HepG2 (cell line): ENCODE results near the gene OSBPL3. TPM values are rescaled to one million over a fixed set of nuclear protein-coding genes. Genes with fewer than 3 reads are reported as not detected.

ENCODE experiments used
- ATAC-seq: fragments of 200-7000 bp; cut with Tn5 transposase; 3 replicates; pipeline ENCODE4 v1.9.1; 2020; ENCODE audit warnings: mild to moderate bottlenecking, moderate library complexity
- BruUV-seq: library from RNA; stranded (reverse); fragments of 400-500 nt; replicated peaks from 2 replicates; lab custom pipeline; 2021; lab: Mats Ljungman, UMichigan
- CTCF ChIA-PET: fragments of 300-600 bp; formaldehyde crosslinking; extraction: SDS; loops from one replicate; lab custom pipeline; 2021; ENCODE audit warnings: low total read pairs, inconsistent platforms, low intra/inter-chr PET ratio; lab: Yijun Ruan, JAX
- POLR2A ChIA-PET: fragments of 350-600 bp; sonication (Branson Sonifier 250); formaldehyde crosslinking; loops from one replicate; lab custom pipeline; 2020; ENCODE audit warnings: antibody characterized with exemption, inconsistent platforms; lab: Yijun Ruan, JAX
- DNase-seq: peaks from one replicate; pipeline ENCODE4 v3.0.0-alpha.2; 2015; ENCODE audit warnings: low spot score
- FAIRE-seq: peaks from 3 replicates; lab custom pipeline; 2011; peaks lifted over from hg19 to GRCh38; lab: Jason Lieb, UNC
- H2AFZ ChIP-seq: one replicate; pipeline ENCODE4 v1.6.1; 2011; ENCODE audit warnings: low read length, inconsistent platforms
- H3K27ac ChIP-seq: fragments of 300-600 bp; 3 replicates; pipeline ENCODE4 v1.8.0; 2011; ENCODE audit warnings: mixed run types, mild to moderate bottlenecking, mixed read lengths, low read length, inconsistent platforms; ENCODE audit not compliant: insufficient read depth; ENCODE audit errors: extremely low read length
- H3K27me3 ChIP-seq, 2 experiments: fragments of 200-600 bp in 1 of 2; 2 replicates in 1 of 2; 3 replicates in 1 of 2; pipeline versions ENCODE4 v1.6.0 to v1.8.0; 2011; ENCODE audit warnings: low read length in 2 of 2, mild to moderate bottlenecking in 2 of 2, moderate library complexity in 2 of 2, inconsistent platforms in 1 of 2; ENCODE audit not compliant: insufficient read depth in 2 of 2, control insufficient read depth in 1 of 2
- H3K36me3 ChIP-seq, 2 experiments: fragments of 200-600 bp in 1 of 2; replicated peaks in 1 of 2; 2 replicates in 1 of 2; 3 replicates in 1 of 2; pipeline versions ENCODE4 v1.5.1 to v1.8.0; 2011; ENCODE audit warnings: low read length in 2 of 2, inconsistent platforms in 1 of 2; ENCODE audit not compliant: insufficient read depth in 2 of 2, control insufficient read depth in 1 of 2
- H3K4me1 ChIP-seq: 2 replicates; pipeline ENCODE4 v1.5.1; 2012; ENCODE audit warnings: low read length, inconsistent platforms; ENCODE audit not compliant: insufficient read depth
- H3K4me2 ChIP-seq: 2 replicates; pipeline ENCODE4 v1.6.0; 2011; ENCODE audit warnings: low read depth, low read length, inconsistent platforms
- H3K4me3 ChIP-seq, 3 experiments: fragments of 200-600 bp in 1 of 3; sonication (generic), shearing (Covaris generic) in 1 of 3; replicated peaks in 1 of 3; 2 replicates each; pipeline ENCODE4 v1.5.1; 2011 to 2016; ENCODE audit warnings: low read length in 3 of 3, inconsistent platforms in 2 of 3, low read depth in 2 of 3, mild to moderate bottlenecking in 2 of 3, control low read depth in 1 of 3, mixed read lengths in 1 of 3; ENCODE audit not compliant: insufficient read depth in 1 of 3
- H3K79me2 ChIP-seq: one replicate; pipeline ENCODE4 v1.6.1; 2011; ENCODE audit warnings: low read length, inconsistent platforms; ENCODE audit not compliant: insufficient read depth
- H3K9ac ChIP-seq: 2 replicates; pipeline ENCODE4 v1.6.0; 2011; ENCODE audit warnings: mild to moderate bottlenecking, low read depth, low read length, inconsistent platforms; ENCODE audit not compliant: insufficient read depth
- H3K9me3 ChIP-seq: 2 replicates; pipeline ENCODE4 v1.5.1; 2012; ENCODE audit warnings: mild to moderate bottlenecking, low read length
- H4K20me1 ChIP-seq: 2 replicates; pipeline ENCODE4 v1.6.0; 2011; ENCODE audit warnings: inconsistent platforms, mild to moderate bottlenecking, low read length, moderate library complexity; ENCODE audit not compliant: insufficient read depth
- ESRRA ChIP-seq: sonication (generic); formaldehyde crosslinking; IDR thresholded peaks from 2 replicates; pipeline ENCODE4 v1.5.1; 2020; ENCODE audit warnings: mild to moderate bottlenecking, low read depth, missing genetic modification reagents
- FOXC1 ChIP-seq: sonication (generic); formaldehyde crosslinking; IDR thresholded peaks from 2 replicates; pipeline ENCODE4 v1.8.0; 2022; ENCODE audit warnings: mild to moderate bottlenecking, missing genetic modification reagents, borderline replicate concordance
- FOXO1 ChIP-seq: sonication (generic); formaldehyde crosslinking; IDR thresholded peaks from 2 replicates; pipeline ENCODE4 v1.4.0; 2020; ENCODE audit warnings: missing genetic modification reagents
- HNF4A ChIP-seq: sonication (generic); formaldehyde crosslinking; IDR thresholded peaks from 2 replicates; pipeline ENCODE4 v1.4.0; 2020; ENCODE audit warnings: missing genetic modification reagents
- SOX6 ChIP-seq, 2 experiments: fragments of 450-650 bp in 1 of 2; sonication (generic) in 1 of 2; formaldehyde crosslinking in 1 of 2; IDR thresholded peaks; 2 replicates each; pipeline versions ENCODE4 v1.4.0 to v1.6.1; 2017 to 2020; ENCODE audit warnings: antibody characterized with exemption in 1 of 2, mild to moderate bottlenecking in 1 of 2, missing genetic modification reagents in 1 of 2
- TAF15 ChIP-seq: fragments of 200-400 bp; formaldehyde crosslinking; IDR thresholded peaks from one replicate; pipeline ENCODE4 v1.6.1; 2018; ENCODE audit warnings: mild to moderate bottlenecking, low read depth, low read length; ENCODE audit not compliant: poor library complexity, severe bottlenecking
- TARDBP ChIP-seq: sonication (generic); formaldehyde crosslinking; IDR thresholded peaks from 2 replicates; pipeline ENCODE4 v1.8.0; 2022; ENCODE audit warnings: mild to moderate bottlenecking, missing genetic modification reagents
- ZNF567 ChIP-seq: sonication (generic); formaldehyde crosslinking; IDR thresholded peaks from 2 replicates; pipeline ENCODE4 v1.8.1; 2023; ENCODE audit warnings: mild to moderate bottlenecking, missing genetic modification reagents, borderline replicate concordance
- ZNF605 ChIP-seq: sonication (generic); formaldehyde crosslinking; IDR thresholded peaks from 2 replicates; pipeline ENCODE4 v1.8.0; 2022; ENCODE audit warnings: mild to moderate bottlenecking, missing genetic modification reagents
- WGBS: methylation state at CpG from one replicate; pipeline ENCODE4 v1.1.6; 2017; ENCODE audit warnings: low lambda C conversion rate; 5-methylcytosine and 5-hydroxymethylcytosine counted together
- in situ Hi-C: cut with HindIII; loops from 2 replicates; pipeline ENCODE4 v1.10.0; 2017; ENCODE audit warnings: low pct_unique_long_range_greater_than_20kb; ENCODE audit not compliant: extremely low pct_ligation_motif_present
- intact Hi-C: fragments of 100-400 bp; cut with micrococcal nuclease; formaldehyde crosslinking; loops from one replicate; pipeline ENCODE4 v1.10.0; 2022; ENCODE audit not compliant: unreplicated experiment
- polyA plus RNA-seq, 8 experiments: library from polyadenylated mRNA; depleted of rRNA in 3 of 8; stranded (reverse) in 7 of 8; unstranded in 1 of 8; fragments of >200 nt; fragmentation: Illumina TruSeq in 4 of 8; extraction: Trizol in 4 of 8; gene quantifications; 2 replicates each; pipeline versions ENCODE4 v1.2.1 to v1.2.3, GENCODE V29; 2011 to 2016; ENCODE audit warnings: low read depth in 4 of 8, missing spikeins in 1 of 8, mixed read lengths in 1 of 8; ENCODE audit not compliant: insufficient read depth in 1 of 8
- total RNA-seq, 5 experiments: library from RNA; depleted of rRNA; stranded (reverse); fragments of >200 nt; fragmentation: Illumina TruSeq; extraction: Trizol; gene quantifications; 2 replicates each; pipeline ENCODE4 v1.2.3, GENCODE V29; 2016; ENCODE audit warnings: low read depth in 1 of 5
- TF ChIP-seq, protein P1 (sequence below): sonication (generic); formaldehyde crosslinking; IDR thresholded peaks from 2 replicates; pipeline ENCODE4 v1.5.1; 2020; ENCODE audit warnings: mild to moderate bottlenecking, missing genetic modification reagents, moderate library complexity
- TF ChIP-seq, protein P2 (sequence below): sonication (generic); formaldehyde crosslinking; IDR thresholded peaks from 2 replicates; pipeline ENCODE4 v1.4.0; 2020; ENCODE audit warnings: mild to moderate bottlenecking, missing genetic modification reagents
- TF ChIP-seq, protein P3 (sequence below): sonication (generic); formaldehyde crosslinking; conservative IDR thresholded peaks from 2 replicates; pipeline ENCODE4 v1.8.0; 2022; ENCODE audit warnings: missing genetic modification reagents
- TF ChIP-seq, protein P4 (sequence below): sonication (generic); formaldehyde crosslinking; IDR thresholded peaks from 2 replicates; pipeline ENCODE4 v1.4.0; 2020; ENCODE audit warnings: missing genetic modification reagents

Gene OSBPL3
- total and polyA plus RNA-seq, 2 of the 13 experiments (the other 11 are each of a cell fraction or from before 2014, with no cell fraction given) = 8.8 to 28.9 TPM

DNA sequence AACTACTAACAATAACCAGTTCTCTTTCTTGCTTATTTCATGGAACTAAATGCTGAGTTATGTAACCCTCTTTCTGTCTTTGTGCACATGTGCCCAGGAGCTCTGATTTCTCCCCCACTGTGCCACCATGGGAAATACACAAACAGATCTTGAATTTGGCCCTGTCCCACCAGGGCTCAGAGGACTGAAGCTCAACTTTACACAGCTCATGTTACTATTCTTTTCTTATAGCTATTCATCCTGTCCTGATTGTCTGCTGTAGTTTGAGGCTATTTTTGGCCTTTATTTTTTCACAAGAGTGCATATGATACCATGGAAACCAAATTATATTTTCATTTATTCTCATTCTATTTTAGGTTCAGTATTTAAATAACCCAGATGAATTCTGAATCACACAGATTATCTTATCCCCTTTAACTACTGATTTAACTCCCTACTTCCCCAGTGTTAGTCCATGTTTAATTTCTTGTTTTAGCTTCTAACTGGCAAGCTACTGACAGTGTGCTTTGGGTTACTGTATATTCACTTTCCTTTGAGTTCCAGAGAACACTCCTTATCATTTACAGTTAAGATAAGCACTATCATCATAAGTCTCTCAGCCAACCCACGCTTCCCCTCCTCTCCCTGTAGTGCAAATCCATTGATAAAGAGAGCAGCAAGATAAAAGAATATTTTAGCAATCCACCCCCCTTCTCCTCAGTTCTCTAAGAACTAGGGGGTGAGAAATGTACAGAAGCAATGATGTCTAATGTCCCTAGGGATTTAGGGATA is 150.9 kb downstream of the OSBPL3 start:
- intact Hi-C loops (no loop called here), in situ Hi-C loops (no loop called here)
- CTCF ChIA-PET = no interaction called here
- no peak overlapping the region for H3K4me3 ChIP-seq
- no peak overlapping the region for H3K27ac ChIP-seq
- peaks cover 42% of the 10 kb centered on the region for H3K4me1 ChIP-seq
- no peak overlapping the region for H3K9ac ChIP-seq
- H4K20me1 ChIP-seq = no peaks in the 10 kb centered on the region
- POLR2A ChIA-PET = no interaction called here
- WGBS = 92% methylated on average over 1 of the region's 1 CpG
- no peak for FAIRE-seq
- BruUV-seq = no TSS peak
- DNase-seq = no peak
- H3K79me2 ChIP-seq = peaks cover 2% of the 10 kb centered on the region
- no peaks in the 10 kb centered on the region for H3K27me3 ChIP-seq
- no peak overlapping the region for H3K4me2 ChIP-seq
- H2AFZ ChIP-seq = no peak overlapping the region
- H3K36me3 ChIP-seq = peaks cover 0 to 18% of the 10 kb centered on the region in 2 experiments; a peak in 2 of 5 replicates
- no peak for ATAC-seq
- no peaks in the 10 kb centered on the region for H3K9me3 ChIP-seq
- no peak for TF ChIP-seq ZNF605
- TF ChIP-seq FOXO1 = no peak
- TF ChIP-seq TAF15 = no peak
- TF ChIP-seq, protein P1, sequence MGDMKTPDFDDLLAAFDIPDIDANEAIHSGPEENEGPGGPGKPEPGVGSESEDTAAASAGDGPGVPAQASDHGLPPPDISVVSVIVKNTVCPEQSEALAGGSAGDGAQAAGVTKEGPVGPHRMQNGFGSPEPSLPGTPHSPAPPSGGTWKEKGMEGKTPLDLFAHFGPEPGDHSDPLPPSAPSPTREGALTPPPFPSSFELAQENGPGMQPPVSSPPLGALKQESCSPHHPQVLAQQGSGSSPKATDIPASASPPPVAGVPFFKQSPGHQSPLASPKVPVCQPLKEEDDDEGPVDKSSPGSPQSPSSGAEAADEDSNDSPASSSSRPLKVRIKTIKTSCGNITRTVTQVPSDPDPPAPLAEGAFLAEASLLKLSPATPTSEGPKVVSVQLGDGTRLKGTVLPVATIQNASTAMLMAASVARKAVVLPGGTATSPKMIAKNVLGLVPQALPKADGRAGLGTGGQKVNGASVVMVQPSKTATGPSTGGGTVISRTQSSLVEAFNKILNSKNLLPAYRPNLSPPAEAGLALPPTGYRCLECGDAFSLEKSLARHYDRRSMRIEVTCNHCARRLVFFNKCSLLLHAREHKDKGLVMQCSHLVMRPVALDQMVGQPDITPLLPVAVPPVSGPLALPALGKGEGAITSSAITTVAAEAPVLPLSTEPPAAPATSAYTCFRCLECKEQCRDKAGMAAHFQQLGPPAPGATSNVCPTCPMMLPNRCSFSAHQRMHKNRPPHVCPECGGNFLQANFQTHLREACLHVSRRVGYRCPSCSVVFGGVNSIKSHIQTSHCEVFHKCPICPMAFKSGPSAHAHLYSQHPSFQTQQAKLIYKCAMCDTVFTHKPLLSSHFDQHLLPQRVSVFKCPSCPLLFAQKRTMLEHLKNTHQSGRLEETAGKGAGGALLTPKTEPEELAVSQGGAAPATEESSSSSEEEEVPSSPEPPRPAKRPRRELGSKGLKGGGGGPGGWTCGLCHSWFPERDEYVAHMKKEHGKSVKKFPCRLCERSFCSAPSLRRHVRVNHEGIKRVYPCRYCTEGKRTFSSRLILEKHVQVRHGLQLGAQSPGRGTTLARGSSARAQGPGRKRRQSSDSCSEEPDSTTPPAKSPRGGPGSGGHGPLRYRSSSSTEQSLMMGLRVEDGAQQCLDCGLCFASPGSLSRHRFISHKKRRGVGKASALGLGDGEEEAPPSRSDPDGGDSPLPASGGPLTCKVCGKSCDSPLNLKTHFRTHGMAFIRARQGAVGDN (CRISPR knock-in tag) = no peak
- TF ChIP-seq, protein P2, sequence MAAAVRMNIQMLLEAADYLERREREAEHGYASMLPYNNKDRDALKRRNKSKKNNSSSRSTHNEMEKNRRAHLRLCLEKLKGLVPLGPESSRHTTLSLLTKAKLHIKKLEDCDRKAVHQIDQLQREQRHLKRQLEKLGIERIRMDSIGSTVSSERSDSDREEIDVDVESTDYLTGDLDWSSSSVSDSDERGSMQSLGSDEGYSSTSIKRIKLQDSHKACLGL (CRISPR knock-in tag) = no peak
- TF ChIP-seq HNF4A (CRISPR knock-in tag) = no peak
- TF ChIP-seq, protein P3, sequence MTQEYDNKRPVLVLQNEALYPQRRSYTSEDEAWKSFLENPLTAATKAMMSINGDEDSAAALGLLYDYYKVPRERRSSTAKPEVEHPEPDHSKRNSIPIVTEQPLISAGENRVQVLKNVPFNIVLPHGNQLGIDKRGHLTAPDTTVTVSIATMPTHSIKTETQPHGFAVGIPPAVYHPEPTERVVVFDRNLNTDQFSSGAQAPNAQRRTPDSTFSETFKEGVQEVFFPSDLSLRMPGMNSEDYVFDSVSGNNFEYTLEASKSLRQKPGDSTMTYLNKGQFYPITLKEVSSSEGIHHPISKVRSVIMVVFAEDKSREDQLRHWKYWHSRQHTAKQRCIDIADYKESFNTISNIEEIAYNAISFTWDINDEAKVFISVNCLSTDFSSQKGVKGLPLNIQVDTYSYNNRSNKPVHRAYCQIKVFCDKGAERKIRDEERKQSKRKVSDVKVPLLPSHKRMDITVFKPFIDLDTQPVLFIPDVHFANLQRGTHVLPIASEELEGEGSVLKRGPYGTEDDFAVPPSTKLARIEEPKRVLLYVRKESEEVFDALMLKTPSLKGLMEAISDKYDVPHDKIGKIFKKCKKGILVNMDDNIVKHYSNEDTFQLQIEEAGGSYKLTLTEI (CRISPR knock-in tag) = no peak
- TF ChIP-seq ESRRA = no peak
- TF ChIP-seq, protein P4, sequence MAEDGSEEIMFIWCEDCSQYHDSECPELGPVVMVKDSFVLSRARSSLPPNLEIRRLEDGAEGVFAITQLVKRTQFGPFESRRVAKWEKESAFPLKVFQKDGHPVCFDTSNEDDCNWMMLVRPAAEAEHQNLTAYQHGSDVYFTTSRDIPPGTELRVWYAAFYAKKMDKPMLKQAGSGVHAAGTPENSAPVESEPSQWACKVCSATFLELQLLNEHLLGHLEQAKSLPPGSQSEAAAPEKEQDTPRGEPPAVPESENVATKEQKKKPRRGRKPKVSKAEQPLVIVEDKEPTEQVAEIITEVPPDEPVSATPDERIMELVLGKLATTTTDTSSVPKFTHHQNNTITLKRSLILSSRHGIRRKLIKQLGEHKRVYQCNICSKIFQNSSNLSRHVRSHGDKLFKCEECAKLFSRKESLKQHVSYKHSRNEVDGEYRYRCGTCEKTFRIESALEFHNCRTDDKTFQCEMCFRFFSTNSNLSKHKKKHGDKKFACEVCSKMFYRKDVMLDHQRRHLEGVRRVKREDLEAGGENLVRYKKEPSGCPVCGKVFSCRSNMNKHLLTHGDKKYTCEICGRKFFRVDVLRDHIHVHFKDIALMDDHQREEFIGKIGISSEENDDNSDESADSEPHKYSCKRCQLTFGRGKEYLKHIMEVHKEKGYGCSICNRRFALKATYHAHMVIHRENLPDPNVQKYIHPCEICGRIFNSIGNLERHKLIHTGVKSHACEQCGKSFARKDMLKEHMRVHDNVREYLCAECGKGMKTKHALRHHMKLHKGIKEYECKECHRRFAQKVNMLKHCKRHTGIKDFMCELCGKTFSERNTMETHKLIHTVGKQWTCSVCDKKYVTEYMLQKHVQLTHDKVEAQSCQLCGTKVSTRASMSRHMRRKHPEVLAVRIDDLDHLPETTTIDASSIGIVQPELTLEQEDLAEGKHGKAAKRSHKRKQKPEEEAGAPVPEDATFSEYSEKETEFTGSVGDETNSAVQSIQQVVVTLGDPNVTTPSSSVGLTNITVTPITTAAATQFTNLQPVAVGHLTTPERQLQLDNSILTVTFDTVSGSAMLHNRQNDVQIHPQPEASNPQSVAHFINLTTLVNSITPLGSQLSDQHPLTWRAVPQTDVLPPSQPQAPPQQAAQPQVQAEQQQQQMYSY (CRISPR knock-in tag) = no peak
- TF ChIP-seq TARDBP = no peak
- no peak for TF ChIP-seq FOXC1 (CRISPR knock-in tag)
- TF ChIP-seq ZNF567 = no peak
- TF ChIP-seq SOX6 (IDR thresholded peaks at IDR 0.05) = no peak
- no peak for TF ChIP-seq SOX6 (CRISPR knock-in tag; IDR thresholded peaks at IDR 0.05)
